IPS-NIHi11 (cell line): Measurements from ENCODE around the gene HRH1.
A peak's percentile ranks its signal among the peaks of the same experiment; 100 is the strongest.
"Not testable (repeated sequence)": the region's sequence is repeated elsewhere in the genome, so short reads cannot be mapped to it uniquely, and the experiment has no call there.

Experiments
- DNase-seq: peaks from one replicate; pipeline ENCODE4 v3.0.0; 2012; ENCODE audit warnings: mixed read lengths, low spot score

HRH1 gene

GRCh38 chr3:11140713-11141104 lies 13.6 kb upstream of the HRH1 start:
- DNase-seq: no peak

GRCh38 chr3:11143476-11143875 lies 10.8 kb upstream of the HRH1 start:
- DNase-seq: no peak

DNA sequence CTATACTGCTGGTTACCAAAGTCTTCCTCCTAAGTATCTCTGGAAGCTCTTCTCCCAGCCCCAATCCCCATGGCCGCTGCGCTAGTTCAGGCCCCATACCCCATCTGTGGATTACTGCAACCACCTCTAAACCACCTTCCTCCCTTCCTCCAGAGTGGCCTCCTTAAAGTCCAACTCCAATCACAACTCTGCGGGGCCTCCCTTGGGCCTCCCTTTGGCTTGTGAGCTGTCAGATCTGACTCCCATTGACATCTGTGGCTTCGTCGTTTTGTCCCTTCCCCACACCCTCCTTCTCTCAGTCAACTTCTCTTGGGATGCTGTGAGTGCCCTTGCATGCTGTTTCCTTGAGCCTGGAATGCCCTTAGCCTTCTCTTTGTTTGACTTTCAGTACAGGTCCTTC lies 9.3 kb upstream of the HRH1 start:
- DNase-seq: no peak

- DNase-seq: no peak
Measured at GRCh38 chr3:11145888-11146287, 8.4 kb upstream of the HRH1 start.

GRCh38 chr3:11146773-11147660 lies 7.3 kb upstream of the HRH1 start:
- DNase-seq: no peak

DNA sequence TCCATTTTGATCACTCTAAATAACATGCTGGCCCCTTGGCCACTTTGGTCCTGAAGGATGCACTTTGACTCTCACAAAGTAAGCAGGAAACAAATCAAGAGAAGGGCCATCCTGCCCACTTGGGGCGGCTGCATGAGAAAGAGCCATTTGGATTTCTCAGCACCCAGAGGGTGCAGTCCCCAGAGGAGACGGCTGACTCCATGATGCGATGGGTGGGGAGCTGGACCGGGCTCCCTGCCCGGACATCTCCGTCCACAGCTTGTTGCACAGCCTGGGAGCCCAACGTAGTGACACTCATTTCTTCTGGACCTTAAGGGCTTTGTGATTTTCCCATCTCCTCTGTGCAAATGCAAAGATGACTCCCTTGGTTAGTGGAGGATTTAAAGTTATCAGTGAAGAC lies 4.0 kb upstream of the HRH1 start:
- no peak for DNase-seq

- DNase-seq: no peak
Measured at GRCh38 chr3:11152301-11152700, 2.0 kb upstream of the HRH1 start.

DNA sequence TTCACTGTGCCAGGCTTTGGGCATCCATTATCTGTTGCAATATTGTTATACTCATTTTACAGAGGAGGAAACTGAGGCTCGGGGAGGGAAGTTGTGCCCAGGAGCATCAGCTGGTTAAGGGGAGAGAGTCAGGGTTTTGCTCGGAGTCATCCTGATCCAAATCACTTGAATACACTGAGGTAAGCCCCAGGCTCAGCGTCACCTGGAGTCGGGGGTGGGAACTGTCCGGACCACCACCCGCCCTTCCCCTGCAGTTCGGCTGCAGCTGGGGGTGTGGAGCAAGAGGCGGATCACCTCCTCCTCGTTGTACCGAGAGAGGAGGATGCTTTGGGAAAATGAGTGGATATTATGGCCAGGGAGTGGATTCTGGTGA lies 646 bp downstream of the HRH1 start:
- peak; percentile 45 for DNase-seq

- peak; percentile 82 for DNase-seq
Measured at GRCh38 chr3:11155341-11156025, 1.2 kb downstream of the HRH1 start.

GRCh38 chr3:11156026-11156410 lies 1.7 kb downstream of the HRH1 start:
- no peak for DNase-seq

GRCh38 chr3:11157421-11157820 lies 3.1 kb downstream of the HRH1 start:
- no peak for DNase-seq

DNA sequence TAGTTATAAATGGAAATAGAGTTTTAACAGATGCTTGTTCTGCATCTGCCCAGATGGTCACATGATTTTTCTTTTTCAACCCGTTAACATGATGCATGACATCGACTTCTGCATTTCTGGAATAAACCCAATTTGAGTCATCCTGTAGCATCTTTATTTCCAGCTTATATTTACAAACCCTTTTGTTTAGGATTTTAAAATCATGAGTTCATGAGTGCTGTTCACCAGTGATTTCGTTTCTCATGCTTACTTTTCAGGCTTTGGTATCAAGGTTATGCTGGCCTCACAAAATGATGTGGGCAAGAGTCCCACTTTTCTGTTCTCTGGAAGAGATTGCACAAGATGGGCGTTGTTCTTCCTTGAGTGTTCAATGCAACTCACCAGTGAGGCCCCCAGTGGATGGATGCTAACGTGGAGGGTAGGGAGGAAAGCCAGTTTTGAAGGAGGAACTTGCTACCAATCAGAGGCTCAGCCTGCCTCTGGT lies 5.2 kb downstream of the HRH1 start:
- no peak for DNase-seq

GRCh38 chr3:11161666-11162065 lies 7.4 kb downstream of the HRH1 start:
- no peak for DNase-seq

GRCh38 chr3:11162401-11163345 lies 8.4 kb downstream of the HRH1 start:
- DNase-seq: no peak

GRCh38 chr3:11164607-11165006 lies 10.3 kb downstream of the HRH1 start:
- DNase-seq: no peak

GRCh38 chr3:11165476-11165875 lies 11.2 kb downstream of the HRH1 start:
- DNase-seq: no peak

- DNase-seq: not testable (repeated sequence)
Measured at GRCh38 chr3:11166807-11167400, 12.6 kb downstream of the HRH1 start.

DNA sequence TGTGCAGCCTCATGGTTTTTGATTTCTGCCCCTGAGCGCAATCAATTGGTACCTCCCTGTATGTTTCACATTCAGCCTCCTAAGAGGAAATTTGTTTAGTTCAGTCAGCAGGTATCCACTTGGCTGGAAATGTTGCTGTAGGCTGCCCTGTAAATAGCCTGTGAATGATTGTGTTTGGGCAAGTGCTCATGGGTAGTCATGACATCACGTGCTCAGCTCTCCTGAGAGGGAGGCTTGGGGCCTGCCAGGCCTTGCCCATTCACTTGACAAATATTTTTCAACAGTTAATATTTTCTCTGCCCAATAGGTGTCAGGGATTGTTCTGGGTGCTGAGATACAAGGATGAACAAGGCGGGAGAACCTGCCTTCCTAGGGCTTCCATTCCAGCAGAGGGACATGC lies 13.3 kb downstream of the HRH1 start:
- DNase-seq: no peak

DNA sequence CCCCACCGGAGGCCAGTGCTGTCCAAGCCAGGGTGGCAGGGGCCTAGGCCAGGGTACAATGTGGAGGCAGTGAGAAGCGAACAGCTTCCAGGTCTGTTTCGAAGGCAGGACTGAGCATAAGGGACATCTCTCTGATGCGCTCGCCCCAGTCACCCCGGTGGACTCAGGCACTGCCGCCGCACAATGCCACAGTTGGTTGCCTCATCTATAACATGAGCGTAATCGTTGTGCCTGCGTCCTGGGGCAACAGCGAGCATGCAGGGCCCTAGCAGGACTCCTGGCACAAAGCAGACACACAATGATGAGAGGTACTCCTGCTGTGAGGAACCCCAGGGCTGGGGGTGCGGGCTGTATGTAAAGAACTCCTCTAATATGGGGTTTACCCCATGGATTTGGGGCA lies 14.1 kb downstream of the HRH1 start:
- no peak for DNase-seq

DNA sequence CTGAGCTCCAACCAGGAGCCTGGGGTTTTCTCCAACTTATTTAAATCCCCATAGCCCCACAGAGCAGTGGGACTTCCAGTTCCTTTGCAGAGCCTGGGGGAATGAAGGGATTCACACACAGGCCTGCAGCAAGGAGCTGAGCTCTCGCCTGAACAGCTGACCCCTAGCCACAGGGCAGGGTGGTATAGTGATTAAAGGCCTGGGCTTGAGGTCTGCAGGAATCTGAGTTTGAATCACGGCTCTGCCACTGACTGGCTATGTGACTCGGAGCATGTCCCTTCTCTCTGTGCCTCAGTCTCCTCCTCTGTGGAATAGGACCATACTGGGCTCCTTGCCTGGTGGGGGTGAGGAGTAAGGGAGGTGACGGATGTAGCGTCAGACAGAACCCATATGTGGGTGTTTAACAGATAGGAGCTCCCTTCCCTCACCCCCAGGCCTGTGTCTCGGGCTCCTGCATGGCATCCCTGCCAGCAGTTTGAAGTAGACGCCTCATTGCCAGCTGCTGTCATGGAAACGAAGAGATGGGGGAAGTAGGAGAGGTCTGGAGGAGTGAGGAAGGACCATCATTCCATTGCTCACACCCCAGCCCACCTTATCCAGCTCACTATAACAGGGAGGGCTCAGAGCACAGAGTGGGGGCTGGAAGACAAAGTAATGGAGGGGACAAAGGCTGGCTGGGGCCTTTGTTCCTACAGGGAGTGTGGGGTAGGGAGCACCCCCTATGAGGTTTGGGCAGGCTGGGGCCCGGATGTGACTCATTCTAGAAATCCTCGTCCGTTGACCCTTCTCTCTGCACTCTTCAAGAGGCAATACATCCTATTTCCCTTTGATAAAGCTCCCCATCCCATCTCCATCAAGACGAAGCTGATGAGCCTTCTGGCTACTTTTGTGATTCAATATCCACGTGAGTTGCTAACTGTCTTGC lies 14.8 kb downstream of the HRH1 start:
- no peak for DNase-seq
